Kidney epithelial cell (primary cell): ENCODE results near the gene MARS1. TPM values are rescaled to one million over a fixed set of nuclear protein-coding genes. Genes with fewer than 3 reads are reported as not detected.

Experiments
- DNase-seq: peaks from one replicate; pipeline ENCODE4 v3.0.0-alpha.2; 2010; ENCODE audit warnings: low read depth
- H3K27me3 ChIP-seq: 2 replicates; pipeline ENCODE4 v1.6.0; 2011; ENCODE audit warnings: low read length; ENCODE audit not compliant: control insufficient read depth, insufficient read depth
- H3K36me3 ChIP-seq: 2 replicates; pipeline ENCODE4 v1.5.1; 2011; ENCODE audit warnings: low read length; ENCODE audit not compliant: control insufficient read depth, insufficient read depth
- H3K4me3 ChIP-seq: 2 replicates; pipeline ENCODE4 v1.5.1; 2011; ENCODE audit warnings: low read depth, mild to moderate bottlenecking, control low read depth, low read length
- CTCF ChIP-seq: IDR thresholded peaks from 2 replicates; pipeline ENCODE4 v1.5.1; 2011; ENCODE audit warnings: mild to moderate bottlenecking, moderate library complexity, low read length, control low read depth, inconsistent platforms; ENCODE audit not compliant: insufficient read depth, poor library complexity, severe bottlenecking
- total RNA-seq: library from RNA; depleted of rRNA; stranded (reverse); fragments of >200 nt; gene quantifications from 2 replicates; pipeline ENCODE4 v1.2.3, GENCODE V29; 2015

Gene MARS1
- total RNA-seq, 1 donor from 2014 or later: 268 TPM

DNA sequence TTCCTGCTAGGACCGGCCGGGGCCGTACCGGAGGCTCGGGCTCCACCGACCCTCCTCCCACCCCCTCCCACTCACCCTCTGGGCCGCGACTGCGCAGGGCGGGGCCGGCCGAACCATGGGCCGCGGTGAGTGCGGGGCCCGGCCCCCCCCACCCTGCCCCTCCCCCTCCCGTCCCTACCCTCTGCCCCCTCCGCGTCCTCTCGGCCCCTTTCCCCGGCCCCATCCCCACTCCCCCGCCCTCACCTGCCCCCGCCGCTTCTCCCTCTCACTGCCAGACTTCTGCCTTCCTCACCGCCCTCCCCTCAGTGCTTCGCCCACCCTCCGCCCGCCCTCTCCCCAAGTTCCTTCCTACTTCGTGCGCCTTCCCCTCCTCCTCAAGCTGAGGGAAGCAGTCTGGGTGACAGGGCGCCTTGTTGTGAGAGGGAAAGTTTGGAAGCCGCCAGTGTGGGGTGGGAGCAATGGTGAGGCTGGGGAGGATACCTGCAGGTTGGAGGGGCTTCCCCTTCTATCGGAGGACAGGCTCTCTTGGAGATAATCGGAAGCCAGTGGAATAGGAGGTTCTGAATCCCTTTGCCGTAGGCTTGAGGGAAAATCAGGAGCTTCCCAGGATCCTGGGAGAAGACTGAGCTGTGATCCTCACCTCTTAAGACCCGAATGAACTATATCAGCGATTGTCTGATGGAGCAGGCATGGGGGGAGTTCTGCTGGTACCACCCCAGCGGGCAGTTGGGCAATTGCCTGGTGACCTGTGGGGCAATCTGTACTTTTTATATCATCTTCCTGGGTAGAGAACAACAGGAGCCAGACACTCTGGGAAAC lies 35.2 kb downstream of the MARS1 start:
- Histone ChIP-seq H3K27me3 (no peaks in the 10 kb centered on the region), H3K4me3 (peak overlapping the region; percentile 68), H3K36me3 (peaks cover 1% of the 10 kb centered on the region)
- TF ChIP-seq CTCF: no peak
- DNase-seq: no peak

GRCh38 chr12:57523706-57524614 lies 36.1 kb downstream of the MARS1 start:
- Histone ChIP-seq H3K27me3 (no peaks in the 10 kb centered on the region), H3K4me3 (peak overlapping the region; percentile 68), H3K36me3 (peaks cover 1% of the 10 kb centered on the region)
- no peak for DNase-seq
- TF ChIP-seq CTCF: no peak

GRCh38 chr12:57524814-57525614 lies 37.1 kb downstream of the MARS1 start:
- Histone ChIP-seq H3K4me3 (no peak overlapping the region), H3K36me3 (peaks cover 3% of the 10 kb centered on the region), H3K27me3 (no peaks in the 10 kb centered on the region)
- no peak for TF ChIP-seq CTCF
- no peak for DNase-seq

GRCh38 chr12:57525615-57526383 lies 37.9 kb downstream of the MARS1 start:
- TF ChIP-seq CTCF: no peak
- Histone ChIP-seq H3K4me3 (no peak overlapping the region), H3K27me3 (no peaks in the 10 kb centered on the region), H3K36me3 (peaks cover 4% of the 10 kb centered on the region)
- no peak for DNase-seq

- DNase-seq: no peak
- peaks cover 4% of the 10 kb centered on the region for H3K36me3 ChIP-seq
- no peak overlapping the region for H3K4me3 ChIP-seq
- H3K27me3 ChIP-seq: no peaks in the 10 kb centered on the region
- no peak for TF ChIP-seq CTCF
Measured at GRCh38 chr12:57526477-57527126, 38.7 kb downstream of the MARS1 start.
